Activated CD4-positive, alpha-beta T cell treated with anti-CD3 and anti-CD28 coated beads for 36 hours (primary cell): Measurements from ENCODE around the gene COPRS. TPM values are rescaled to one million over a fixed set of nuclear protein-coding genes. Genes with fewer than 3 reads are reported as not detected.

ENCODE experiments used
- ATAC-seq: fragments of 200-7000 bp; cut with Tn5 transposase; one replicate; pipeline ENCODE4 v1.10.0; 2021; ENCODE audit warnings: mild to moderate bottlenecking, moderate library complexity
- CTCF ChIA-PET: fragments of 350-600 bp; sonication (Branson Sonifier 250); formaldehyde crosslinking; loops from one replicate; lab custom pipeline; 2021; ENCODE audit warnings: antibody characterized with exemption; lab: Charles Lee
- POLR2A ChIA-PET: fragments of 350-600 bp; sonication (Branson Sonifier 250); formaldehyde crosslinking; loops from one replicate; lab custom pipeline; 2021; ENCODE audit warnings: antibody characterized with exemption, inconsistent platforms; lab: Charles Lee
- DNase-seq: peaks from one replicate; pipeline ENCODE4 v3.0.0-alpha.2; 2020
- H3K27ac Mint-ChIP-seq: one replicate; pipeline ENCODE4 v1.8.0; 2021; ENCODE audit warnings: mixed read lengths
- H3K27me3 Mint-ChIP-seq: one replicate; pipeline ENCODE4 v1.8.0; 2021; ENCODE audit warnings: mixed read lengths
- H3K36me3 Mint-ChIP-seq: one replicate; pipeline ENCODE4 v1.8.0; 2021; ENCODE audit warnings: low read depth, mixed read lengths
- H3K4me1 Mint-ChIP-seq: one replicate; pipeline ENCODE4 v1.8.0; 2021; ENCODE audit warnings: mixed read lengths
- H3K4me3 Mint-ChIP-seq: one replicate; pipeline ENCODE4 v1.8.0; 2021; ENCODE audit warnings: mild to moderate bottlenecking, moderate library complexity, mixed read lengths
- H3K9me3 Mint-ChIP-seq: one replicate; pipeline ENCODE4 v1.8.0; 2021; ENCODE audit warnings: low read depth, mixed read lengths
- intact Hi-C, 2 experiments: fragments of 100-400 bp; cut with DNase I in 1 of 2; cut with micrococcal nuclease in 1 of 2; formaldehyde crosslinking; loops; one replicate each; pipeline versions ENCODE4 v1.14.2 to v1.15.1; 2022 to 2024; cut with DNase I, micrococcal nuclease
- total RNA-seq, 2 experiments: library from RNA; stranded (reverse); gene quantifications; one replicate each; pipeline ENCODE4 v1.2.3, GENCODE V29; 2021

COPRS gene, protein sequence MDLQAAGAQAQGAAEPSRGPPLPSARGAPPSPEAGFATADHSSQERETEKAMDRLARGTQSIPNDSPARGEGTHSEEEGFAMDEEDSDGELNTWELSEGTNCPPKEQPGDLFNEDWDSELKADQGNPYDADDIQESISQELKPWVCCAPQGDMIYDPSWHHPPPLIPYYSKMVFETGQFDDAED
- 10 to 100 TPM; 35.0 to 41.3 TPM for total RNA-seq

DNA sequence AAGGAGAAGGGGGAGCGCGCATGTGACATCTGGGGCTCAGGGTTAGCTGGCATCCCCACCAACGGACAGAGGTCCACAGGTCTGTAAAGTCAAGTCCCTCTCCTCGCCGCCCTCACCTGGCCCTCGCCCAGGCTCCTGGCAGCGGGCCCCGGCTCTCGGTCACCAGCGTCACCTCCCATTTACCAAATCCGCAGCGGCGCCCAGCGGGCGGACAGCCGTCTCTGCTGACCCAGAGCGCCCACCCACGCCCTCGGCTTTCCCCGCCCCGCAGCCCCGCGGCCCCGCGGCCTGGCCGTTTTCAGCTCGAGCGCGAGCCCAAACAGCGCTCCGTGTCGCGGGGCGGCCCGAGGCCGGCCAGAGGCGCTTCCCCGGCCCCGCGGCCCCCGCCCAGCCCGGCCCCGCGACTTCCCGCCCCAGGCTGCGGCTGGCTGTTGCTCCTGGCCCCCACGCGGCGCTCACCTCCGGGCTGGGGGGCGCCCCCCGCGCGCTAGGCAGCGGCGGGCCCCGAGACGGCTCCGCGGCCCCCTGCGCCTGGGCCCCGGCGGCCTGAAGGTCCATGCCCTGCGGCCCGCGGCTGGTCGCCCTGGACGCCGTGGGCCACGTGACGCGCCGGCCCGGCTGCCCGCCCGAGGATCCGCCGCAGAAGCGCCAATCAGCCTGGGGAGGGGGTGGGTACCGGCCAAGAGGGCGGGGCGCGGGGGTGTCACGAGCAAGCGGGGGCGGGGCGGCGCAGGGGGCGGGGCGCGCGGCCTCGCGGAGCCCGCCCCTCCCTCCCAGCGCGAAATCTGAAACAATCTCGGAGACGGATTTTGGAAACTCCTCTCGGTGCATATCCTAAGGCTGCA lies at the start of gene COPRS:
TSS of gene COPRS (minus strand) at position 603 of the 845 bp plus-strand sequence. CDS start at position 558, 45 bp downstream.
- Mint-ChIP-seq H3K36me3 (peaks cover 18% of the 10 kb centered on the region), H3K27ac (peak within 1 kb of the TSS; percentile 86), H3K4me3 (peak within 1 kb of the TSS; percentile 84), H3K9me3 (no peaks in the 10 kb centered on the region), H3K27me3 (no peaks in the 10 kb centered on the region), H3K4me1 (peaks cover 19% of the 10 kb centered on the region)
- intact Hi-C loops, result loop anchor here (1.0 to 2.0 kb wide), 8 partner anchors 19 to 372 kb away; partner anchors contain the start of genes UTP6 (in 2 of the 2) and RHOT1 (in 1 of the 2)
- ChIA-PET CTCF (interaction anchor here (0.5 to 3.0 kb wide), 6 partner anchors 16 to 381 kb away, joined by 3 to 9 read pairs (median 4); partner anchors contain the start of gene UTP6), POLR2A (no interaction called here)
- DNase-seq (peak; percentile 91), ATAC-seq (peak; percentile 77)

DNA sequence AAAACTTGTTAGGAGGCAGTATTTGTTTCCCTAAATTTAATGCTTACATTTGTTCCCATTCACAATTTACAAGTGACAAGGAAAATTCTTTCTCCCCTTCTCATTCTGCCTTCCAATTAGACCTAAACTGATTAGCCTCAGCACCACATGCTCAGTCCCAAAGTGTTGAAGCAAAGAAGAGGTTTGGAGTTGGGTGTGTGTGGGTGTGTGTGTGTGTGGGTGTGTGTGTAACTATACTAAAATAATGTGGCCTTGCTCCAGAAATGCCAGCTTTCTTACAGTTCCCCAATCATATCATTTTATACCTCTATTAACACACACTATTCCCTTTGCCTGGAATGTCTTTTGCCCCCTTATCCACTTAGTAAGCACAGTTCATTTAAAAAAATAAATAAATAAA lies 49.3 kb upstream of the COPRS start:
- ChIA-PET POLR2A (interaction anchor here (0.6 to 1.2 kb wide), 2 partner anchors 11 to 447 kb away, joined by 3 read pairs; no protein-coding TSS in a partner anchor), CTCF (interaction anchor here (0.5 to 0.7 kb wide), 2 partner anchors 21 to 439 kb away, joined by 3 read pairs; no protein-coding TSS in a partner anchor)
- DNase-seq (no peak), ATAC-seq (no peak)
- Mint-ChIP-seq H3K36me3 (no peaks in the 10 kb centered on the region), H3K4me1 (peaks cover 15% of the 10 kb centered on the region), H3K9me3 (no peaks in the 10 kb centered on the region), H3K27ac (no peak overlapping the region), H3K27me3 (peaks cover 9% of the 10 kb centered on the region), H3K4me3 (no peak overlapping the region)
- intact Hi-C loops, result loop anchor here in 1 of 2 experiments (10.0 kb wide), 1 partner anchor 224 kb away; no protein-coding TSS in a partner anchor

DNA sequence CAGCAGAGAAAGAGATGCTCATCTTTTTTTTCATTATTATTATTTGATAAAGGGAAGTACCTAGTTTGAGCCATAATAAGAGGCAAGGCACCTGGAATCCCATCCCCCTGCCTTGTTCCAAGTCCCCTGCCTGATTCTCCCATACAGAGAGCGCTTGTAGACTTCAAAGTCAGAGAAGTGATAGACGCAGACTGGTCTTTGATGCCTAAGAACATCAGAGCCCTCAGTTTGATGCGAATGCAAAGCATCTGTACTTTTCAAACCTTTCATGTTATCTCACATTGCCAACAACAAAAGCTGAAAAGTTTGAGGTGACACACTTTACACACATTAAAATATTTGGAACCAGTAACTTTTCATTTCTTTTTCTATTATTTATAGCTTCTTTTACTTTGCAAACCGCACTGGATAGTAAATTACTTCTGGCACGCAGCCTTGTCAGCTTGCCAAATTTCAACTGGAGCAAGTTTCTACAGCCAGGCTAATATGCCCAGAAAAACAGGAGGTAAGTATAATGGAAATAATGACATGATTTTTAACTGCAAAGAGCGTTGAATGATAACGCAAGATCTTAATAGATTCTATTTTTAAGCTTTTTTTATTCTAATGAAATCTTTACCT lies 48.4 kb upstream of the COPRS start:
- POLR2A ChIA-PET, result interaction anchor here (0.7 kb wide), 1 partner anchor 346 kb away, joined by 3 read pairs; no protein-coding TSS in a partner anchor
- no peaks in the 10 kb centered on the region for H3K36me3 Mint-ChIP-seq
- intact Hi-C loops, result loop anchor here in 1 of 2 experiments (10.0 kb wide), 1 partner anchor 223 kb away; no protein-coding TSS in a partner anchor
- H3K4me1 Mint-ChIP-seq, result peaks cover 22% of the 10 kb centered on the region
- CTCF ChIA-PET, result interaction anchor here (0.7 to 0.8 kb wide), 2 partner anchors 192 to 438 kb away, joined by 3 to 4 read pairs; no protein-coding TSS in a partner anchor
- no peak overlapping the region for H3K27ac Mint-ChIP-seq
- no peak overlapping the region for H3K4me3 Mint-ChIP-seq
- H3K9me3 Mint-ChIP-seq, result no peaks in the 10 kb centered on the region
- no peak for DNase-seq
- no peak for ATAC-seq
- peaks cover 9% of the 10 kb centered on the region for H3K27me3 Mint-ChIP-seq

DNA sequence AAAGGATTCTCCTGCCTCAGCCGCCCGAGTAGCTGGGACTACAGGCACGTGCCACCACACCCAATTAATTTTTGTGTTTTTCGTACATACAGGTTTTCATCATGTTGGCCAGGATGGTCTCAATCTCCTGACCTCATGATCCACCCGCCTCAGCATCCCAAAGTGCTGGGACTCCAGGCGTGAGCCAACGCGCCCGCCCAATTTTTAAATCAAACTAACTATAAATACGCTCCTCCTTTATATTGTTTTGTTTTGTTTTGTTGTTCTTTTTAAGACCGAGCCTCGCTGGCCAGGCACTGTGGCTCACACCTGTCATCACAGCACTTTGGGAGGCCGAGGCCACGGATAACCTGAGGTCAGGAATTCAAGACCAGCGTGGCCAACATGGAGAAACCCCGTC lies 44.4 kb upstream of the COPRS start:
- Mint-ChIP-seq H3K9me3 (no peaks in the 10 kb centered on the region), H3K27me3 (no peaks in the 10 kb centered on the region), H3K4me3 (no peak overlapping the region), H3K27ac (peak overlapping the region; percentile 31), H3K4me1 (peaks cover 26% of the 10 kb centered on the region), H3K36me3 (peaks cover 2% of the 10 kb centered on the region)
- DNase-seq, result no peak
- intact Hi-C loops, result loop anchor here in 1 of 2 experiments (5.0 to 10.0 kb wide), 2 partner anchors 219 to 581 kb away; partner anchors contain the start of gene EVI2A
- POLR2A ChIA-PET, result interaction anchor here (0.5 kb wide), 1 partner anchor 18 kb away, joined by 3 read pairs; no protein-coding TSS in a partner anchor
- CTCF ChIA-PET, result interaction anchor here (0.8 to 1.5 kb wide), 3 partner anchors 12 to 38 kb away, joined by 3 to 4 read pairs (median 3); no protein-coding TSS in a partner anchor
- no peak for ATAC-seq

DNA sequence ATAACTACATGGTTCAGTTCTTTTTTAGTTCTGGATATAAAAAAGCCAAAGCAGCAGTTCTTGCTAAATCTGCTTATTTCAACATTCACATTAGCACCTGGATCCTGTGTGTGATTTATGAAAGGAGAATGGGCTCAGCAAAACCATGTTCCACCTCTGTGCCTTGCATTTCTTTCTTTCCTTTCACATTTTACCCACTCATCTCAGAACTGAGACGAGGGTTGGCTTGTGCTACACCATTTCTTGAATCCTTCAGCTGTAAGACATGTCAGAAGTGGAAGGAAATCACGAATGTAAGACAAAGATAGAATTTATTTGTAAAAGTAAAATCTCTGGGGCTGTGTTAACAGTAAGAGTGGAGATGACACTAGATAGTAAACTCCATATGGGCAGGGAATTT lies 43.6 kb upstream of the COPRS start:
- peak; percentile 45 for ATAC-seq

DNA sequence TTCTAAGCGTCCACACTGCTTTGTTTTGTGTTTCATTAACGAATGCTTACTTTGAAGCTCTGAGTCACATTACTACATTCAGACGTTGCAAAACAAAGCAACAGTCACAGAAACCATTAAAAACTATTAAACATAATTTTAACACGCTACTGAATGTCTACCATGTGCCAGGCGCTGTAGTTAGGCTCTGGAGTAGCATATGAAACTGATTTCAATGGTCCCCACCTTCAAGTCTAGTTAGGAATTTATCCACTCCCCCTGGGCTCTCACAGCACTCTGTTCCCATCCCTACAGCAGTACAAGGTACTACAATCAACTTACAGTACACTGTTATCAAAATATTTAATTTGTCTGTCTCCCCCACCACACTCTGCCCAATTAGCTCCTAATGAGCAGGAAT lies 41.8 kb upstream of the COPRS start:
- no peak overlapping the region for H3K27ac Mint-ChIP-seq
- no peaks in the 10 kb centered on the region for H3K9me3 Mint-ChIP-seq
- H3K4me3 Mint-ChIP-seq, result no peak overlapping the region
- no peak for ATAC-seq
- peaks cover 17% of the 10 kb centered on the region for H3K4me1 Mint-ChIP-seq
- ChIA-PET CTCF (interaction anchor here (0.6 to 1.9 kb wide), 17 partner anchors 8 to 543 kb away, joined by 3 to 10 read pairs (median 5); partner anchors contain the start of genes COPRS, LRRC37B, PSMD11 and RHOT1), POLR2A (interaction anchor here (0.5 to 1.8 kb wide), 8 partner anchors 10 to 1516 kb away, joined by 3 to 11 read pairs (median 4); partner anchors contain the start of gene SUZ12)
- intact Hi-C loops, result loop anchor here (1.0 to 10.0 kb wide), 14 partner anchors 18 to 579 kb away; partner anchors contain the start of genes COPRS (in 2 of the 2), SUZ12 (in 2 of the 2), EVI2A (in 1 of the 2) and LRRC37B (in 1 of the 2)
- DNase-seq, result no peak
- H3K36me3 Mint-ChIP-seq, result peaks cover 19% of the 10 kb centered on the region
- no peaks in the 10 kb centered on the region for H3K27me3 Mint-ChIP-seq

More for the DNA sequence above, 43.6 kb upstream of the COPRS start:
- Mint-ChIP-seq H3K4me1 (peaks cover 24% of the 10 kb centered on the region), H3K27me3 (no peaks in the 10 kb centered on the region), H3K27ac (peak overlapping the region; percentile 78), H3K36me3 (peaks cover 6% of the 10 kb centered on the region), H3K4me3 (peak overlapping the region; percentile 10), H3K9me3 (no peaks in the 10 kb centered on the region)
- intact Hi-C loops, result loop anchor here in 1 of 2 experiments (5.0 to 10.0 kb wide), 2 partner anchors 218 to 580 kb away; partner anchors contain the start of gene EVI2A
- POLR2A ChIA-PET, result no interaction called here
- CTCF ChIA-PET, result interaction anchor here (0.8 to 1.7 kb wide), 6 partner anchors 12 to 388 kb away, joined by 3 to 9 read pairs (median 3); partner anchors contain the start of gene COPRS
- DNase-seq, result peak; percentile 53

DNA sequence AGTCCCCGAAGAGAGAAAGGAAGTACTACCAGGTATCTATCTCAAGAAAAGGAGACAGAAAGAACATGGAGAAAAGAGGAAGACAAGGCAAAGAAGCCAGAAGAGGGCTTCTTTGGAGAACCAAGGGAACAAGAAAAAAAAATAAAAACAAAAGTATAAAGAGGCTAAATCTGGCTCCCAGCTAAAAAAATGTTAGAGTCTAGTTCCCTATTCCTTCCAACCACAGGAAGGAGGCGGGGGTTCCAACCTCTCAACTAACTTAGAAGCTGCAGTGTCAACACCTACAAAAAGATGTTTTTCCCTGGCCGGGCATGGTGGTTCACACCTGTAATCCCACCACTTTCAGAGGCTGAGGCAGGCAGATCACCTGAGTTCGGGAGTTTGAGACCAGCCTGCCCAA lies 29.1 kb upstream of the COPRS start:
- Mint-ChIP-seq H3K4me1 (no peaks in the 10 kb centered on the region), H3K27me3 (no peaks in the 10 kb centered on the region), H3K4me3 (no peak overlapping the region), H3K9me3 (no peaks in the 10 kb centered on the region), H3K36me3 (peaks cover 46% of the 10 kb centered on the region), H3K27ac (peak overlapping the region; percentile 31)
- ATAC-seq, result no peak
- CTCF ChIA-PET, result no interaction called here
- POLR2A ChIA-PET, result no interaction called here
- DNase-seq, result no peak
- intact Hi-C loops, result no loop called here

DNA sequence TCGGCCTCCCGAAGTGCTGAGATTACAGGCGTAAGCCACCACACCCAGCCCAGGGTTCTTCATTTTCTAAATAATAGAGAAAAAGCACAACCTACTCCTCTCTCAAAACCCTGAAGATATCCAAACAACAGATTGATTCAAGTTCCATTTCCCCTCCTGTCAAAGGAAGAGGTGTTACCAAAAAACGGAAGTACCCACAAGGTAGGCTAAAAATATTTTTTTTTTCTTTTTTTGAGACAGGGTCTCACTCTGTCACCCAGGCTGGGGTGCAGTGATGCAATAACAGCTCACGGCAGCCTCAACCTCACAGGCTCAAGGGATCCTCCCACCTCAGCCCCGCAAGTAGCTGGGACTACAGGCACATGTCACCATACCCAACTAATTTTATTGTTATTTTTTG lies 23.5 kb upstream of the COPRS start:
- ATAC-seq, result no peak
- peaks cover 56% of the 10 kb centered on the region for H3K36me3 Mint-ChIP-seq
- POLR2A ChIA-PET, result interaction anchor here (0.6 to 1.0 kb wide), 2 partner anchors 19 to 575 kb away, joined by 3 to 4 read pairs; partner anchors contain the start of gene UTP6

DNA sequence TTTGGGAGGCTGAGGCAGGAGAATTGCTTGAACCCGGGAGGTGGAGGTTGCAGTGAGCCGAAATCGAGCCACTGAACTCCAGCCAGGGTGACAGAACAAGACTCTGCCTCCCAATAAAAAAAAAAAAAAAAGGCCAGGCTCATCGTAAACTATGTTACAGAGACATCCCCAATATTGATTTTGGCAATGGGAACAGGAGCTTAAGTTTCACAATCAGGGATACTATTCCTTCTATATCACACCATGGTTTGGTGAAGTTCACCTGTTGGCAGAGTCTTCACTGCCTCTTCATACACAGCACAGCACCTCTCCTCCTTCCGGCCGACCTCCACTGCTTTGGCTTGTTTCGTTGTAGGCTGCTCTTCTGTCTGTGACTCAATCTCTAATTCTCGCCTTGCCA lies 21.3 kb upstream of the COPRS start:
- POLR2A ChIA-PET, result interaction anchor here (0.6 kb wide), 1 partner anchor 33 kb away, joined by 6 read pairs; no protein-coding TSS in a partner anchor
- CTCF ChIA-PET, result interaction anchor here (0.6 kb wide), 1 partner anchor 1051 kb away, joined by 4 read pairs; no protein-coding TSS in a partner anchor
- peaks cover 25% of the 10 kb centered on the region for H3K4me1 Mint-ChIP-seq
- no peaks in the 10 kb centered on the region for H3K9me3 Mint-ChIP-seq
- intact Hi-C loops, result no loop called here
- peaks cover 57% of the 10 kb centered on the region for H3K36me3 Mint-ChIP-seq
- ATAC-seq (no peak), DNase-seq (no peak)
- no peak overlapping the region for H3K4me3 Mint-ChIP-seq
- peak overlapping the region; percentile 70 for H3K27ac Mint-ChIP-seq
- no peaks in the 10 kb centered on the region for H3K27me3 Mint-ChIP-seq

More for the DNA sequence above, 23.5 kb upstream of the COPRS start:
- Mint-ChIP-seq H3K27me3 (no peaks in the 10 kb centered on the region), H3K9me3 (no peaks in the 10 kb centered on the region), H3K27ac (no peak overlapping the region), H3K4me3 (no peak overlapping the region), H3K4me1 (peaks cover 21% of the 10 kb centered on the region)
- intact Hi-C loops, result no loop called here
- CTCF ChIA-PET, result interaction anchor here (0.5 to 1.2 kb wide), 3 partner anchors 40 to 1537 kb away, joined by 3 to 4 read pairs (median 3); no protein-coding TSS in a partner anchor
- no peak for DNase-seq

DNA sequence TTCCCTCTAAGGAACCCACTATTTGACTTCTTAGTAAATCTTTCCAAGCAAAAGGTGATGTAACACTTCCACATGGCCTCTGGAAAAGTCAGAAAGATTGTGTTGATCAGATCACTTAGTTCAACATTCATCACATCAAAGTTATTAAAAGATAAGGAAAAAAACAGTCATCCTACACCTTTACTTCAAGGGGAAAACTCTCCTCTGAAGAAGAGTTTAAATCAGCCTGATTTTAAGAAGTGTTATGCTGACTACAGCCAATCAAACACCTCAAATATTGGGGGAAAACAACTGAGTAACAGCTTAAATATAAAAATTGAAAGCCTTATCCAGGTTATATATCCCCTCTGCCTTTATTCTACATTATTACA lies 19.6 kb upstream of the COPRS start:
- intact Hi-C loops, result loop anchor here (1.0 kb wide), 2 partner anchors 19 to 23 kb away; partner anchors contain the start of genes UTP6 (in 2 of the 2) and COPRS (in 1 of the 2)
- Mint-ChIP-seq H3K4me3 (peak overlapping the region; percentile 23), H3K27ac (peak overlapping the region; percentile 94), H3K36me3 (peaks cover 56% of the 10 kb centered on the region), H3K27me3 (no peaks in the 10 kb centered on the region), H3K9me3 (no peaks in the 10 kb centered on the region), H3K4me1 (peaks cover 25% of the 10 kb centered on the region)
- ATAC-seq (peak; percentile 65), DNase-seq (no peak)
- ChIA-PET CTCF (interaction anchor here (0.9 to 1.4 kb wide), 2 partner anchors 19 to 20 kb away, joined by 3 to 4 read pairs; no protein-coding TSS in a partner anchor), POLR2A (interaction anchor here (0.7 kb wide), 1 partner anchor 388 kb away, joined by 3 read pairs; no protein-coding TSS in a partner anchor)
